ENCODE measurements around the gene PMM2. TPM values are rescaled to one million over a fixed set of nuclear protein-coding genes. Genes with fewer than 3 reads are reported as not detected.

The PMM2 gene
- total and polyA plus RNA-seq, 9 of the 15 experiments (the other 6 are each of a cell fraction or from before 2014, with no cell fraction given), result 5.6 to 42.7 (median 25.9) TPM

DNA sequence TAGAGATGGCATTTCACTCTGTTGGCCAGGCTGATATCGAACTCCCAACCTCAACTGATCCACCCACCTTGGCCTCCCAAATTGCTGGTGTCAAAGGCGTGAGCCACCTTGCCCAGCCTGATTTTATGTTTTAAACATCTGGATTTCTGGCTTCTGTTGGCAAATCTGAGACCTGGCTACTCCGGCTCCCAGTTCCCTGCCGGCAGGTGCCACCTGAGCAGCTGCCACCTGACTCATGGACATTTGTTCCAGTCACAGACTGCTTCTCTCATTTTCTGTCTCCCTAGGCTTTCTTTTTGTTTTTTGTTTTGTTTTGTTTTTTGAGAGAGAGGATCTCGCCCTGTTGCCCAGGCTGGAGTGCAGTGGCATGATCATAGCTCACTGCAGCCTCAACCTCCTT lies 9.6 kb downstream of the PMM2 start:
- in situ Hi-C loops (cut with MboI), result no loop called here
- no peaks in the 10 kb centered on the region; the same call in 1 of the 2 replicates for H4K20me1 ChIP-seq (replicated peaks; ENCODE audit: control insufficient read depth, insufficient read depth, low read length)
- no peak overlapping the region for H3K4me3 ChIP-seq
- BruUV-seq (replicated peaks), result no TSS peak
- no peaks in the 10 kb centered on the region for H3K9me3 ChIP-seq (replicated peaks; ENCODE audit: control insufficient read depth, insufficient read depth, low read depth, low read length)
- peaks cover 16% of the 10 kb centered on the region for H3K79me2 ChIP-seq (ENCODE audit: control insufficient read depth, insufficient read depth, low read length)
- H3K27me3 ChIP-seq (ENCODE audit: control insufficient read depth in 2 of 2, insufficient read depth in 2 of 2, low read length in 2 of 2), result no peaks in the 10 kb centered on the region
- ChIA-PET POLR2A (interaction anchor here (0.8 kb wide), 1 partner anchor 10 kb away, joined by 6 read pairs; no protein-coding TSS in a partner anchor), CTCF (ENCODE audit: low intra/inter-chr PET ratio) (no interaction called here)
- DNase-seq (ENCODE audit: extremely low read depth in 1 of 4, low spot score in 3 of 4) (no peak), ATAC-seq (no peak), FAIRE-seq (no peak)
- no peak overlapping the region for H3K4me2 ChIP-seq (ENCODE audit: insufficient read depth, low read length)
- H3K9ac ChIP-seq (ENCODE audit: insufficient read depth in 1 of 2, low read depth in 2 of 2, low read length in 2 of 2), result no peak overlapping the region
- H3K4me1 ChIP-seq (replicated peaks in 1 of 2; ENCODE audit: control insufficient read depth in 2 of 2, insufficient read depth in 2 of 2, low read length in 2 of 2), result no peaks in the 10 kb centered on the region; a peak in 1 of 5 replicates
- H3K36me3 ChIP-seq (ENCODE audit: control insufficient read depth, insufficient read depth, low read length), result peaks cover 99% of the 10 kb centered on the region
- H3K9me1 ChIP-seq (ENCODE audit: control insufficient read depth, insufficient read depth, low read length), result no peaks in the 10 kb centered on the region
- no peak overlapping the region for H2AFZ ChIP-seq (ENCODE audit: low read depth, low read length)
- no peak overlapping the region for H3K27ac ChIP-seq (ENCODE audit: extremely low read depth, low read depth, low read length)
- WGBS (ENCODE audit: insufficient coverage, low coverage, missing lambda C conversion rate), result 97% methylated on average over 5 of the region's 5 CpGs
- intact Hi-C loops (cut with micrococcal nuclease), result no loop called here
- no peak for TF ChIP-seq ZNF212 (CRISPR knock-in tag; IDR thresholded peaks at IDR 0.05)
- no peak for TF ChIP-seq ZBTB17 (CRISPR knock-in tag; IDR thresholded peaks at IDR 0.05)
- no peak for TF ChIP-seq ZNF507 (tag; conservative IDR thresholded peaks at IDR 0.05)
- TF ChIP-seq ZFPM2 (CRISPR knock-in tag; IDR thresholded peaks at IDR 0.05), result no peak
- TF ChIP-seq, protein P1, sequence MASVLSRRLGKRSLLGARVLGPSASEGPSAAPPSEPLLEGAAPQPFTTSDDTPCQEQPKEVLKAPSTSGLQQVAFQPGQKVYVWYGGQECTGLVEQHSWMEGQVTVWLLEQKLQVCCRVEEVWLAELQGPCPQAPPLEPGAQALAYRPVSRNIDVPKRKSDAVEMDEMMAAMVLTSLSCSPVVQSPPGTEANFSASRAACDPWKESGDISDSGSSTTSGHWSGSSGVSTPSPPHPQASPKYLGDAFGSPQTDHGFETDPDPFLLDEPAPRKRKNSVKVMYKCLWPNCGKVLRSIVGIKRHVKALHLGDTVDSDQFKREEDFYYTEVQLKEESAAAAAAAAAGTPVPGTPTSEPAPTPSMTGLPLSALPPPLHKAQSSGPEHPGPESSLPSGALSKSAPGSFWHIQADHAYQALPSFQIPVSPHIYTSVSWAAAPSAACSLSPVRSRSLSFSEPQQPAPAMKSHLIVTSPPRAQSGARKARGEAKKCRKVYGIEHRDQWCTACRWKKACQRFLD (CRISPR knock-in tag; IDR thresholded peaks at IDR 0.05), result no peak
- no peak for TF ChIP-seq ARID1B (IDR thresholded peaks at IDR 0.05)
- no peak for TF ChIP-seq POLR2B (IDR thresholded peaks at IDR 0.05; ENCODE audit: low read depth, partially characterized antibody)
- TF ChIP-seq TAF7 (tag; IDR thresholded peaks at IDR 0.05), result no peak
- TF ChIP-seq ZNF175 (CRISPR knock-in tag; IDR thresholded peaks at IDR 0.05; ENCODE audit: low read depth), result no peak
- no peak for TF ChIP-seq FIP1L1 (IDR thresholded peaks at IDR 0.05; ENCODE audit: low read depth, low read length, poor library complexity, severe bottlenecking)
- TF ChIP-seq JUND (IDR thresholded peaks at IDR 0.05; ENCODE audit: borderline replicate concordance, low read depth, low read length), result no peak
- no peak for TF ChIP-seq JUND (tag; IDR thresholded peaks at IDR 0.05; ENCODE audit: borderline replicate concordance, low read depth, low read length)
- no peak for TF ChIP-seq CBX8 (IDR thresholded peaks at IDR 0.05; ENCODE audit: borderline replicate concordance, extremely low read depth, low read depth, low read length, poor library complexity, severe bottlenecking)
- TF ChIP-seq FOXK2 (conservative IDR thresholded peaks at IDR 0.05 in 1 of 2, IDR thresholded peaks at IDR 0.05 in 1 of 2; ENCODE audit: low read depth in 2 of 2), result no peak
- TF ChIP-seq, protein P2, sequence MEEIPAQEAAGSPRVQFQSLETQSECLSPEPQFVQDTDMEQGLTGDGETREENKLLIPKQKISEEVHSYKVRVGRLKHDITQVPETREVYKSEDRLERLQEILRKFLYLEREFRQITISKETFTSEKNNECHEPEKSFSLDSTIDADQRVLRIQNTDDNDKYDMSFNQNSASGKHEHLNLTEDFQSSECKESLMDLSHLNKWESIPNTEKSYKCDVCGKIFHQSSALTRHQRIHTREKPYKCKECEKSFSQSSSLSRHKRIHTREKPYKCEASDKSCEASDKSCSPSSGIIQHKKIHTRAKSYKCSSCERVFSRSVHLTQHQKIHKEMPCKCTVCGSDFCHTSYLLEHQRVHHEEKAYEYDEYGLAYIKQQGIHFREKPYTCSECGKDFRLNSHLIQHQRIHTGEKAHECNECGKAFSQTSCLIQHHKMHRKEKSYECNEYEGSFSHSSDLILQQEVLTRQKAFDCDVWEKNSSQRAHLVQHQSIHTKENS (CRISPR knock-in tag; IDR thresholded peaks at IDR 0.05), result no peak
- TF ChIP-seq, protein P3, sequence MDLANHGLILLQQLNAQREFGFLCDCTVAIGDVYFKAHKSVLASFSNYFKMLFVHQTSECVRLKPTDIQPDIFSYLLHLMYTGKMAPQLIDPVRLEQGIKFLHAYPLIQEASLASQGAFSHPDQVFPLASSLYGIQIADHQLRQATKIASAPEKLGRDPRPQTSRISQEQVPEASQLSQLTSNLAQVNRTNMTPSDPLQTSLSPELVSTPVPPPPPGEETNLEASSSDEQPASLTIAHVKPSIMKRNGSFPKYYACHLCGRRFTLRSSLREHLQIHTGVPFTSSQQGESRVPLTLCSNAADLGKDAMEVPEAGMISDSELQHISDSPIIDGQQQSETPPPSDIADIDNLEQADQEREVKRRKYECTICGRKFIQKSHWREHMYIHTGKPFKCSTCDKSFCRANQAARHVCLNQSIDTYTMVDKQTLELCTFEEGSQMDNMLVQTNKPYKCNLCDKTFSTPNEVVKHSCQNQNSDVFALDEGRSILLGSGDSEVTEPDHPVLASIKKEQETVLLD (IDR thresholded peaks at IDR 0.05), result no peak
- TF ChIP-seq PHF21A (IDR thresholded peaks at IDR 0.05; ENCODE audit: borderline replicate concordance, low read depth), result no peak
- no peak for TF ChIP-seq FOS (IDR thresholded peaks at IDR 0.05; ENCODE audit: extremely low read depth, insufficient read length)

Data from K562 (cell line).